K562 (cell line): ENCODE measurements around the gene RAB21. TPM values are rescaled to one million over a fixed set of nuclear protein-coding genes. Genes with fewer than 3 reads are reported as not detected.

Experiments used
- ARID3B ChIP-seq: fragments of 250-450 bp; sonication (Bioruptor Pico); IDR thresholded peaks from 2 replicates; pipeline ENCODE4 v1.4.0; 2020; ENCODE audit warnings: borderline replicate concordance
- BRD4 ChIP-seq: fragments of 200-600 bp; sonication (generic); IDR thresholded peaks from 2 replicates; pipeline ENCODE4 v1.6.1; 2017; ENCODE audit warnings: inconsistent platforms
- FUS ChIP-seq: fragments of 200-400 bp; formaldehyde crosslinking; optimal IDR thresholded peaks from 2 replicates; pipeline ENCODE3; 2017; ENCODE audit warnings: low read depth, low read length
- MED1 ChIP-seq: sonication (generic); formaldehyde crosslinking; IDR thresholded peaks from 2 replicates; pipeline ENCODE4 v1.8.1; 2023; ENCODE audit warnings: missing genetic modification reagents, borderline replicate concordance
- PURB ChIP-seq: sonication (generic); formaldehyde crosslinking; IDR thresholded peaks from 2 replicates; pipeline ENCODE4 v1.9.0; 2021; ENCODE audit warnings: low read depth, mild to moderate bottlenecking, missing genetic modification reagents
- WHSC1 ChIP-seq: IDR thresholded peaks from one replicate; pipeline ENCODE4 v1.6.1; 2012; ENCODE audit warnings: low read length, control low read depth, inconsistent platforms
- XRCC5 ChIP-seq: fragments of 200-400 bp; formaldehyde crosslinking; IDR thresholded peaks from 2 replicates; pipeline ENCODE4 v1.6.1; 2017; ENCODE audit warnings: low read depth, mild to moderate bottlenecking, low read length
- ZKSCAN8 ChIP-seq: fragments of 200-800 bp; sonication (Bioruptor generic); IDR thresholded peaks from 2 replicates; pipeline ENCODE4 v1.6.1; 2016; ENCODE audit warnings: missing genetic modification characterization, missing compliant biosample characterization
- ZNF224 ChIP-seq: sonication (generic); formaldehyde crosslinking; IDR thresholded peaks from 2 replicates; pipeline ENCODE4 v1.8.0; 2022; ENCODE audit warnings: mild to moderate bottlenecking, missing genetic modification reagents
- ZNF263 ChIP-seq: sonication (generic); formaldehyde crosslinking; IDR thresholded peaks from 2 replicates; pipeline ENCODE4 v1.8.0; 2022; ENCODE audit warnings: mild to moderate bottlenecking, missing genetic modification reagents, borderline replicate concordance
- polyA plus RNA-seq, 8 experiments: library from polyadenylated mRNA; depleted of rRNA in 4 of 8; stranded (reverse) in 5 of 8; unstranded in 3 of 8; fragments of >200 nt; fragmentation: Nextera tagmentation in 2 of 8; fragmentation: Illumina TruSeq in 1 of 8; extraction: Ambion mirVana in 2 of 8; extraction: Trizol in 1 of 8; gene quantifications; 2 replicates each; pipeline versions ENCODE4 v1.2.1 to v1.2.3, GENCODE V29; 2011 to 2014; ENCODE audit warnings: inconsistent platforms in 1 of 8, missing spikeins in 1 of 8
- total RNA-seq, 7 experiments: library from RNA; depleted of rRNA in 6 of 7; stranded (reverse); fragments of >200 nt in 6 of 7; fragmentation: Illumina TruSeq in 2 of 7; extraction: Trizol in 2 of 7; gene quantifications; 2 replicates each; pipeline versions ENCODE4 v1.2.1 to v1.2.3, GENCODE V29; 2011 to 2021; ENCODE audit warnings: low replicate concordance in 1 of 7
- TF ChIP-seq, protein P1 (sequence below), 2 experiments: fragments of 450-650 bp in 1 of 2; IDR thresholded peaks; 2 replicates each; pipeline ENCODE4 v1.6.1; 2011 to 2017; ENCODE audit warnings: low read depth in 2 of 2, antibody characterized with exemption in 1 of 2, borderline replicate concordance in 1 of 2, low read length in 1 of 2, mild to moderate bottlenecking in 1 of 2, mixed read lengths in 1 of 2; ENCODE audit not compliant: control insufficient read depth in 1 of 2
- TF ChIP-seq, protein P2 (sequence below): IDR thresholded peaks from 2 replicates; pipeline ENCODE4 v1.6.1; 2011; ENCODE audit not compliant: insufficient read length; ENCODE audit errors: extremely low read depth
- TF ChIP-seq, protein P3 (sequence below): fragments of 250-450 bp; sonication (Bioruptor Pico); IDR thresholded peaks from 2 replicates; pipeline ENCODE4 v1.5.0; 2020; ENCODE audit warnings: mild to moderate bottlenecking
- TF ChIP-seq, protein P4 (sequence below), 2 experiments: fragments of 250-450 bp in 1 of 2; fragments of 450-650 bp in 1 of 2; sonication (Bioruptor Pico) in 1 of 2; IDR thresholded peaks; 2 replicates each; pipeline versions ENCODE4 v1.6.1 to v1.8.0; 2016 to 2021; ENCODE audit warnings: mild to moderate bottlenecking in 2 of 2, moderate library complexity in 2 of 2, missing compliant biosample characterization in 1 of 2, missing genetic modification characterization in 1 of 2
- TF ChIP-seq, protein P5 (sequence below): fragments of 450-650 bp; IDR thresholded peaks from 2 replicates; pipeline ENCODE4 v1.6.1; 2017; ENCODE audit warnings: antibody characterized with exemption
- TF ChIP-seq, protein P6 (sequence below): fragments of 250-450 bp; sonication (Bioruptor Pico); IDR thresholded peaks from 2 replicates; pipeline ENCODE4 v1.5.0; 2021

Gene RAB21
- total and polyA plus RNA-seq, 9 of the 15 experiments (the other 6 are each of a cell fraction or from before 2014, with no cell fraction given): 5.3 to 45.6 (median 19.6) TPM

DNA sequence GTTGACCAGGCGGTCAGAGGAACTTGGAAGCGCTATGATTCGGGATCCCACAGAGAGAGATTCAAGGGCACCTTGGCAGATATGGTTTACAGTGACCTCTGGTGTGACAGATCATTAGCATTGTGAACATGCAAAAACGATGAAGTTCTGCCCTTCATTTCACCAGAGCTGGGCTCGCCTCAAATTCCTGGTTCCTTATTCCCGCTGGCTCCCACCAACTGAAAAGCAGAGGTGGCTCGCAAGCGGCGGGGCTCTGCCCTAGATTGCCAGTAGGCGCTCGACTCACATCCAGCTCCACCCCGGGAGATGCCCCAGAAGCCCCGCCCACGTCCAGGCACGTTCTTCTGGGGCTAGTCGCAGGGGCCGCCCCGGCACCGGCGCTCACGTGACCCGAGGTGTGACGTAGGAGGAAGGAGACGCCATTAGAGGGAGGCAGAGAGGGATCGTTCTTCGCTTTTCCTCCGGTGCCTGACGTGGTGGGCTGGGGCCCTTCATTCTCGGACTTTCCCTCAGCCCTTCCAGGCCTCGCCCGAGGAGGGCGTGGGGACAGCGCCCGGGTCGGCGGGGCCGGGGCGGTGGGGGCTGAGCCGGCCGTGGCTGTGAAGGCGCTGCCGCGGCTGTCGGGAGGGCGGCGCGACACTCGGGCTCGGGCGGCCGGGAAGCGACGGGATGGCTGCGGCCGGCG, at the start of gene RAB21 (continued):
- TF ChIP-seq, protein P1, sequence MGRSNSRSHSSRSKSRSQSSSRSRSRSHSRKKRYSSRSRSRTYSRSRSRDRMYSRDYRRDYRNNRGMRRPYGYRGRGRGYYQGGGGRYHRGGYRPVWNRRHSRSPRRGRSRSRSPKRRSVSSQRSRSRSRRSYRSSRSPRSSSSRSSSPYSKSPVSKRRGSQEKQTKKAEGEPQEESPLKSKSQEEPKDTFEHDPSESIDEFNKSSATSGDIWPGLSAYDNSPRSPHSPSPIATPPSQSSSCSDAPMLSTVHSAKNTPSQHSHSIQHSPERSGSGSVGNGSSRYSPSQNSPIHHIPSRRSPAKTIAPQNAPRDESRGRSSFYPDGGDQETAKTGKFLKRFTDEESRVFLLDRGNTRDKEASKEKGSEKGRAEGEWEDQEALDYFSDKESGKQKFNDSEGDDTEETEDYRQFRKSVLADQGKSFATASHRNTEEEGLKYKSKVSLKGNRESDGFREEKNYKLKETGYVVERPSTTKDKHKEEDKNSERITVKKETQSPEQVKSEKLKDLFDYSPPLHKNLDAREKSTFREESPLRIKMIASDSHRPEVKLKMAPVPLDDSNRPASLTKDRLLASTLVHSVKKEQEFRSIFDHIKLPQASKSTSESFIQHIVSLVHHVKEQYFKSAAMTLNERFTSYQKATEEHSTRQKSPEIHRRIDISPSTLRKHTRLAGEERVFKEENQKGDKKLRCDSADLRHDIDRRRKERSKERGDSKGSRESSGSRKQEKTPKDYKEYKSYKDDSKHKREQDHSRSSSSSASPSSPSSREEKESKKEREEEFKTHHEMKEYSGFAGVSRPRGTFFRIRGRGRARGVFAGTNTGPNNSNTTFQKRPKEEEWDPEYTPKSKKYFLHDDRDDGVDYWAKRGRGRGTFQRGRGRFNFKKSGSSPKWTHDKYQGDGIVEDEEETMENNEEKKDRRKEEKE (IDR thresholded peaks at IDR 0.05; ENCODE audit: borderline replicate concordance in 1 of 2, control insufficient read depth in 1 of 2, low read depth in 2 of 2, low read length in 1 of 2): no peak
- no peak for TF ChIP-seq ZNF263 (CRISPR knock-in tag)
- TF ChIP-seq, protein P2, sequence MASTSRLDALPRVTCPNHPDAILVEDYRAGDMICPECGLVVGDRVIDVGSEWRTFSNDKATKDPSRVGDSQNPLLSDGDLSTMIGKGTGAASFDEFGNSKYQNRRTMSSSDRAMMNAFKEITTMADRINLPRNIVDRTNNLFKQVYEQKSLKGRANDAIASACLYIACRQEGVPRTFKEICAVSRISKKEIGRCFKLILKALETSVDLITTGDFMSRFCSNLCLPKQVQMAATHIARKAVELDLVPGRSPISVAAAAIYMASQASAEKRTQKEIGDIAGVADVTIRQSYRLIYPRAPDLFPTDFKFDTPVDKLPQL: no peak
- TF ChIP-seq MED1: no peak
- TF ChIP-seq ZKSCAN8 (CRISPR knock-in tag): no peak
- TF ChIP-seq ARID3B (CRISPR knock-in tag): no peak
- no peak for TF ChIP-seq FUS
- TF ChIP-seq WHSC1: no peak
- TF ChIP-seq, protein P3, sequence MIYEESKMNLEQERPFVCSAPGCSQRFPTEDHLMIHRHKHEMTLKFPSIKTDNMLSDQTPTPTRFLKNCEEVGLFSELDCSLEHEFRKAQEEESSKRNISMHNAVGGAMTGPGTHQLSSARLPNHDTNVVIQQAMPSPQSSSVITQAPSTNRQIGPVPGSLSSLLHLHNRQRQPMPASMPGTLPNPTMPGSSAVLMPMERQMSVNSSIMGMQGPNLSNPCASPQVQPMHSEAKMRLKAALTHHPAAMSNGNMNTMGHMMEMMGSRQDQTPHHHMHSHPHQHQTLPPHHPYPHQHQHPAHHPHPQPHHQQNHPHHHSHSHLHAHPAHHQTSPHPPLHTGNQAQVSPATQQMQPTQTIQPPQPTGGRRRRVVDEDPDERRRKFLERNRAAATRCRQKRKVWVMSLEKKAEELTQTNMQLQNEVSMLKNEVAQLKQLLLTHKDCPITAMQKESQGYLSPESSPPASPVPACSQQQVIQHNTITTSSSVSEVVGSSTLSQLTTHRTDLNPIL (CRISPR knock-in tag): no peak
- TF ChIP-seq PURB (CRISPR knock-in tag): no peak
- TF ChIP-seq, protein P4, sequence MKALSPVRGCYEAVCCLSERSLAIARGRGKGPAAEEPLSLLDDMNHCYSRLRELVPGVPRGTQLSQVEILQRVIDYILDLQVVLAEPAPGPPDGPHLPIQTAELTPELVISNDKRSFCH (CRISPR knock-in tag; IDR thresholded peaks at IDR 0.05): no peak
- TF ChIP-seq, protein P4 (tag; IDR thresholded peaks at IDR 0.05): no peak
- no peak for TF ChIP-seq XRCC5
- TF ChIP-seq, protein P5, sequence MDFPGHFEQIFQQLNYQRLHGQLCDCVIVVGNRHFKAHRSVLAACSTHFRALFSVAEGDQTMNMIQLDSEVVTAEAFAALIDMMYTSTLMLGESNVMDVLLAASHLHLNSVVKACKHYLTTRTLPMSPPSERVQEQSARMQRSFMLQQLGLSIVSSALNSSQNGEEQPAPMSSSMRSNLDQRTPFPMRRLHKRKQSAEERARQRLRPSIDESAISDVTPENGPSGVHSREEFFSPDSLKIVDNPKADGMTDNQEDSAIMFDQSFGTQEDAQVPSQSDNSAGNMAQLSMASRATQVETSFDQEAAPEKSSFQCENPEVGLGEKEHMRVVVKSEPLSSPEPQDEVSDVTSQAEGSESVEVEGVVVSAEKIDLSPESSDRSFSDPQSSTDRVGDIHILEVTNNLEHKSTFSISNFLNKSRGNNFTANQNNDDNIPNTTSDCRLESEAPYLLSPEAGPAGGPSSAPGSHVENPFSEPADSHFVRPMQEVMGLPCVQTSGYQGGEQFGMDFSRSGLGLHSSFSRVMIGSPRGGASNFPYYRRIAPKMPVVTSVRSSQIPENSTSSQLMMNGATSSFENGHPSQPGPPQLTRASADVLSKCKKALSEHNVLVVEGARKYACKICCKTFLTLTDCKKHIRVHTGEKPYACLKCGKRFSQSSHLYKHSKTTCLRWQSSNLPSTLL: no peak
- TF ChIP-seq, protein P6, sequence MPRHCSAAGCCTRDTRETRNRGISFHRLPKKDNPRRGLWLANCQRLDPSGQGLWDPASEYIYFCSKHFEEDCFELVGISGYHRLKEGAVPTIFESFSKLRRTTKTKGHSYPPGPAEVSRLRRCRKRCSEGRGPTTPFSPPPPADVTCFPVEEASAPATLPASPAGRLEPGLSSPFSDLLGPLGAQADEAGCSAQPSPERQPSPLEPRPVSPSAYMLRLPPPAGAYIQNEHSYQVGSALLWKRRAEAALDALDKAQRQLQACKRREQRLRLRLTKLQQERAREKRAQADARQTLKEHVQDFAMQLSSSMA: no peak
- no peak for TF ChIP-seq BRD4
- TF ChIP-seq ZNF224: no peak
